ENCODE results near the gene HIP1R. TPM values are rescaled to one million over a fixed set of nuclear protein-coding genes. Genes with fewer than 3 reads are reported as not detected.
A peak's percentile ranks its signal among the peaks of the same experiment; 100 is the strongest.

HIP1R gene
- total and polyA plus RNA-seq, 2 of the 13 experiments (the other 11 are each of a cell fraction or from before 2014, with no cell fraction given), result 18.4 to 25.5 TPM

DNA sequence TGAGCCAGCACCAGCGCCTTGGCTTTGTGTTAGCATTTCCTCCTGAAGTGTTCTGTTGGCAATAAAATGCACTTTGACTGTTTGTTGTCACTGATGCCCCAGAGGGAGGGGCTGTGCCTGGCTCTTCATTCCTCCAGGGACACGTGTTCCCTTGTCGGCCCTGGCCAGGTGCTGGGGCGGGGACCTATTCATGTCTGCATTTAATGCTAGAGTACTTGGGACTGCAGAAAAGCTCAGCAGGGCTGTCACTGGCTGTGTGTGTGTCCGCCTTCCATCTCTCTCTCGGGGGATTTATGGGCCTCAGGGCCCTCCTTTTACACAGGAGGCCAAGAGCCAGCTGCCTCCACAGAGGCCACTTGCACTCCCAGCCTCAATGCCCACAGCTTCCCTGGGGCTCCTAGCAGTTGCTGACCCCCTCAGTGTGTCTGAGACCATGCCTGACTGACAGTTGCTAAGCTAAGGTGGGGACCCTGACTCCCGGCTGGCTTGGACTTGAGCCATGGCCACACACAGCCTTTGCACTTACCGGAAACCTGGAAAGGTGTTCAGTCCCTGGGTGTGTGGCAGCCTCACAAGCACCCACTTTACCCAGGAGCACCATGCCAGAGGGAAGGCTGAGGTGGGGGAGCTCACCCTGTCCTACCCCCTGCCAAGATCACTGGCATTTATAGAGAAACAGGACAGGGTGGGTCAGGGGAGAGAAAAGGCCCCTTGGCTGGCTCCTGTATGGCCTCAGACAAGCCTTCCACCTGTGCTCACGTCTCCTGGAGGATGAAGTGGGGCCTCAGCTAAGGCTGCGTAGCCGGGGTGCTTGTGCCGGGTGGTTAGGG, 27.8 kb downstream of the HIP1R start (continued):
- TF ChIP-seq, protein P1, sequence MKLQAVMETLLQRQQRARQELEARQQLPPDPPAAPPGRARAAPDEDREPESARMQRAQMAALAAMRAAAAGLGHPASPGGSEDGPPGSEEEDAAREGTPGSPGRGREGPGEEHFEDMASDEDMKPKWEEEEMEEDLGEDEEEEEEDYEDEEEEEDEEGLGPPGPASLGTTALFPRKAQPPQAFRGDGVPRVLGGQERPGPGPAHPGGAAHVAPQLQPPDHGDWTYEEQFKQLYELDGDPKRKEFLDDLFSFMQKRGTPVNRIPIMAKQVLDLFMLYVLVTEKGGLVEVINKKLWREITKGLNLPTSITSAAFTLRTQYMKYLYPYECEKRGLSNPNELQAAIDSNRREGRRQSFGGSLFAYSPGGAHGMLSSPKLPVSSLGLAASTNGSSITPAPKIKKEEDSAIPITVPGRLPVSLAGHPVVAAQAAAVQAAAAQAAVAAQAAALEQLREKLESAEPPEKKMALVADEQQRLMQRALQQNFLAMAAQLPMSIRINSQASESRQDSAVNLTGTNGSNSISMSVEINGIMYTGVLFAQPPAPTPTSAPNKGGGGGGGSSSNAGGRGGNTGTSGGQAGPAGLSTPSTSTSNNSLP (IDR thresholded peaks at IDR 0.05; ENCODE audit: low read depth, low read length), result no peak
- TF ChIP-seq, protein P2, sequence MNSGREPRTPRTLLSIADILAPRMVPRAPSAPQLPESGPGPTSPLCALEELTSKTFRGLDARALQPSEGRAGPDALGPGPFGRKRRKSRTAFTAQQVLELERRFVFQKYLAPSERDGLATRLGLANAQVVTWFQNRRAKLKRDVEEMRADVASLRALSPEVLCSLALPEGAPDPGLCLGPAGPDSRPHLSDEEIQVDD (CRISPR knock-in tag; IDR thresholded peaks at IDR 0.05; ENCODE audit: borderline replicate concordance), result no peak
- TF ChIP-seq TCF12 (IDR thresholded peaks at IDR 0.05) (no peak), TCF12 (CRISPR knock-in tag; IDR thresholded peaks at IDR 0.05) (no peak), SOX13 (IDR thresholded peaks at IDR 0.05) (no peak), SOX13 (CRISPR knock-in tag; conservative IDR thresholded peaks at IDR 0.05 in 1 of 2, IDR thresholded peaks at IDR 0.05 in 1 of 2) (peak in 1 of 2 experiments; percentile 8; a peak in 1 of 4 replicates), ZNF24 (IDR thresholded peaks at IDR 0.05) (no peak), RFX5 (IDR thresholded peaks at IDR 0.05; ENCODE audit: low read depth, low read length) (no peak), CREB1 (IDR thresholded peaks at IDR 0.05) (no peak), CREB1 (CRISPR knock-in tag; IDR thresholded peaks at IDR 0.05) (no peak), ZNF451 (CRISPR knock-in tag; IDR thresholded peaks at IDR 0.05) (no peak), FOXK1 (CRISPR knock-in tag; IDR thresholded peaks at IDR 0.05; ENCODE audit: borderline replicate concordance, low read depth) (no peak), MATR3 (CRISPR knock-in tag; IDR thresholded peaks at IDR 0.05) (no peak), ZNF83 (CRISPR knock-in tag; IDR thresholded peaks at IDR 0.05; ENCODE audit: borderline replicate concordance) (no peak), RAD21 (CRISPR knock-in tag; IDR thresholded peaks at IDR 0.05) (0 out of 2 replicates have a peak, but pooled peaks have one; percentile 12), KDM5B (CRISPR knock-in tag; IDR thresholded peaks at IDR 0.05; ENCODE audit: borderline replicate concordance) (0 out of 2 replicates have a peak, but pooled peaks have one; percentile 18), HOXA5 (CRISPR knock-in tag; IDR thresholded peaks at IDR 0.05) (no peak), ZNF430 (CRISPR knock-in tag; IDR thresholded peaks at IDR 0.05) (no peak), DNMT3B (CRISPR knock-in tag; conservative IDR thresholded peaks at IDR 0.05) (no peak), ZFP36 (IDR thresholded peaks at IDR 0.05; ENCODE audit: borderline replicate concordance, low read depth, low read length, partially characterized antibody) (no peak)
- TF ChIP-seq, protein P3, sequence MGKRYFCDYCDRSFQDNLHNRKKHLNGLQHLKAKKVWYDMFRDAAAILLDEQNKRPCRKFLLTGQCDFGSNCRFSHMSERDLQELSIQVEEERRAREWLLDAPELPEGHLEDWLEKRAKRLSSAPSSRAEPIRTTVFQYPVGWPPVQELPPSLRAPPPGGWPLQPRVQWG (CRISPR knock-in tag; IDR thresholded peaks at IDR 0.05; ENCODE audit: borderline replicate concordance, low read depth), result no peak
- TF ChIP-seq, protein P4, sequence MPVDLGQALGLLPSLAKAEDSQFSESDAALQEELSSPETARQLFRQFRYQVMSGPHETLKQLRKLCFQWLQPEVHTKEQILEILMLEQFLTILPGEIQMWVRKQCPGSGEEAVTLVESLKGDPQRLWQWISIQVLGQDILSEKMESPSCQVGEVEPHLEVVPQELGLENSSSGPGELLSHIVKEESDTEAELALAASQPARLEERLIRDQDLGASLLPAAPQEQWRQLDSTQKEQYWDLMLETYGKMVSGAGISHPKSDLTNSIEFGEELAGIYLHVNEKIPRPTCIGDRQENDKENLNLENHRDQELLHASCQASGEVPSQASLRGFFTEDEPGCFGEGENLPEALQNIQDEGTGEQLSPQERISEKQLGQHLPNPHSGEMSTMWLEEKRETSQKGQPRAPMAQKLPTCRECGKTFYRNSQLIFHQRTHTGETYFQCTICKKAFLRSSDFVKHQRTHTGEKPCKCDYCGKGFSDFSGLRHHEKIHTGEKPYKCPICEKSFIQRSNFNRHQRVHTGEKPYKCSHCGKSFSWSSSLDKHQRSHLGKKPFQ (CRISPR knock-in tag; IDR thresholded peaks at IDR 0.05; ENCODE audit: insufficient replicate concordance), result no peak
- TF ChIP-seq, protein P5, sequence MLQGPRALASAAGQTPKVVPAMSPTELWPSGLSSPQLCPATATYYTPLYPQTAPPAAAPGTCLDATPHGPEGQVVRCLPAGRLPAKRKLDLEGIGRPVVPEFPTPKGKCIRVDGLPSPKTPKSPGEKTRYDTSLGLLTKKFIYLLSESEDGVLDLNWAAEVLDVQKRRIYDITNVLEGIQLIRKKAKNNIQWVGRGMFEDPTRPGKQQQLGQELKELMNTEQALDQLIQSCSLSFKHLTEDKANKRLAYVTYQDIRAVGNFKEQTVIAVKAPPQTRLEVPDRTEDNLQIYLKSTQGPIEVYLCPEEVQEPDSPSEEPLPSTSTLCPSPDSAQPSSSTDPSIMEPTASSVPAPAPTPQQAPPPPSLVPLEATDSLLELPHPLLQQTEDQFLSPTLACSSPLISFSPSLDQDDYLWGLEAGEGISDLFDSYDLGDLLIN (CRISPR knock-in tag; IDR thresholded peaks at IDR 0.05; ENCODE audit: borderline replicate concordance), result no peak
- TF ChIP-seq, protein P6, sequence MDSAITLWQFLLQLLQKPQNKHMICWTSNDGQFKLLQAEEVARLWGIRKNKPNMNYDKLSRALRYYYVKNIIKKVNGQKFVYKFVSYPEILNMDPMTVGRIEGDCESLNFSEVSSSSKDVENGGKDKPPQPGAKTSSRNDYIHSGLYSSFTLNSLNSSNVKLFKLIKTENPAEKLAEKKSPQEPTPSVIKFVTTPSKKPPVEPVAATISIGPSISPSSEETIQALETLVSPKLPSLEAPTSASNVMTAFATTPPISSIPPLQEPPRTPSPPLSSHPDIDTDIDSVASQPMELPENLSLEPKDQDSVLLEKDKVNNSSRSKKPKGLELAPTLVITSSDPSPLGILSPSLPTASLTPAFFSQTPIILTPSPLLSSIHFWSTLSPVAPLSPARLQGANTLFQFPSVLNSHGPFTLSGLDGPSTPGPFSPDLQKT (CRISPR knock-in tag; IDR thresholded peaks at IDR 0.05; ENCODE audit: borderline replicate concordance), result no peak

Measured in HepG2 (cell line).